ENCODE data around the gene RHEBL1.

Gene RHEBL1

GRCh38 chr12:49015196-49015595 is 54.6 kb downstream of the RHEBL1 start:
- Histone ChIP-seq H3K36me3 (ENCODE audit: control insufficient read depth, insufficient read depth, low read length) (no peaks in the 10 kb centered on the region), H3K9ac (ENCODE audit: low read length) (no peak overlapping the region), H3K23ac (ENCODE audit: low read length) (no peak overlapping the region), H3K4me1 (ENCODE audit: control insufficient read depth, low read depth, low read length) (no peaks in the 10 kb centered on the region), H4K8ac (ENCODE audit: low read depth, low read length) (no peak overlapping the region), H2BK15ac (replicated peaks; ENCODE audit: low read depth) (no peak overlapping the region), H3K56ac (ENCODE audit: low read length) (no peak overlapping the region), H2AK5ac (ENCODE audit: low read length) (no peak overlapping the region), H3K4ac (ENCODE audit: low read depth, low read length) (no peak overlapping the region), H3K4me2 (ENCODE audit: low read length) (no peak overlapping the region), H4K5ac (ENCODE audit: low read length) (no peak overlapping the region), H3K79me2 (ENCODE audit: control insufficient read depth, insufficient read depth, low read length) (no peaks in the 10 kb centered on the region), H3K4me3 (ENCODE audit: low read length) (no peak overlapping the region), H2BK120ac (ENCODE audit: low read depth, low read length) (no peak overlapping the region), H3K79me1 (ENCODE audit: low read length) (no peaks in the 10 kb centered on the region), H3K27me3 (ENCODE audit: insufficient read depth, low read length, poor library complexity) (no peaks in the 10 kb centered on the region), H2BK5ac (ENCODE audit: low read length) (no peak overlapping the region), H3K18ac (ENCODE audit: low read length) (no peak overlapping the region), H3K27ac (ENCODE audit: low read depth, low read length) (no peak overlapping the region)
- DNase-seq, result no peak
- no CpG with 5 or more reads among the region's 1 CpG for WGBS (ENCODE audit: extremely low coverage, insufficient coverage, low lambda C conversion rate)
